Panc1 (cell line): ENCODE measurements around the gene WFIKKN2. TPM values are rescaled to one million over a fixed set of nuclear protein-coding genes. Genes with fewer than 3 reads are reported as not detected.

Experiments used
- ATAC-seq: fragments of 200-7000 bp; cut with Tn5 transposase; 2 replicates; pipeline ENCODE4 v1.9.1; 2020; ENCODE audit warnings: mild to moderate bottlenecking, moderate library complexity
- BruUV-seq: library from RNA; stranded (reverse); fragments of 400-500 nt; replicated peaks from 2 replicates; lab custom pipeline; 2021; lab: Mats Ljungman, UMichigan
- CTCF ChIA-PET: fragments of 300-600 bp; sonication (Branson Sonifier 250); formaldehyde crosslinking; loops from one replicate; lab custom pipeline; 2022; ENCODE audit warnings: antibody characterized with exemption; lab: Charles Lee
- POLR2A ChIA-PET: fragments of 300-600 bp; sonication (Branson Sonifier 250); formaldehyde crosslinking; loops from one replicate; lab custom pipeline; 2022; ENCODE audit warnings: antibody characterized with exemption; lab: Charles Lee
- DNase-seq: peaks from one replicate; pipeline ENCODE4 v3.0.0-alpha.2; 2010; ENCODE audit warnings: low read depth, low spot score
- H3K27ac ChIP-seq: 2 replicates; pipeline ENCODE4 v1.5.1; 2011; ENCODE audit warnings: mild to moderate bottlenecking, low read length, inconsistent platforms
- H3K27me3 ChIP-seq: fragments of 200-500 bp; sonication (Bioruptor generic); 2 replicates; pipeline ENCODE4 v1.6.0; 2014; ENCODE audit warnings: low read length, inconsistent platforms; ENCODE audit not compliant: control insufficient read depth, insufficient read depth
- H3K36me3 ChIP-seq: fragments of 200-500 bp; sonication (Bioruptor generic); 2 replicates; pipeline ENCODE4 v1.5.1; 2014; ENCODE audit warnings: inconsistent platforms, mild to moderate bottlenecking, low read length, moderate library complexity; ENCODE audit not compliant: control insufficient read depth, insufficient read depth
- H3K4me1 ChIP-seq: 2 replicates; pipeline ENCODE4 v1.5.1; 2011; ENCODE audit warnings: inconsistent platforms, mild to moderate bottlenecking, low read length, moderate library complexity; ENCODE audit not compliant: control insufficient read depth, insufficient read depth
- H3K4me3 ChIP-seq, 2 experiments: 2 replicates each; pipeline ENCODE4 v1.5.1; 2011 to 2012; ENCODE audit warnings: low read depth in 2 of 2, low read length in 2 of 2, mild to moderate bottlenecking in 2 of 2, inconsistent platforms in 1 of 2, moderate library complexity in 1 of 2
- H3K9me3 ChIP-seq: fragments of 200-500 bp; sonication (Bioruptor generic); 2 replicates; pipeline ENCODE4 v1.5.1; 2014; ENCODE audit warnings: low read depth, mild to moderate bottlenecking, inconsistent platforms, low read length, moderate library complexity; ENCODE audit not compliant: control insufficient read depth, insufficient read depth
- POLR2AphosphoS5 ChIP-seq: IDR thresholded peaks from 2 replicates; pipeline ENCODE4 v1.6.1; 2012; ENCODE audit warnings: mild to moderate bottlenecking, low read depth, low read length, moderate library complexity
- SIN3A ChIP-seq: IDR thresholded peaks from 2 replicates; pipeline ENCODE4 v1.6.1; 2012; ENCODE audit warnings: low read depth, mild to moderate bottlenecking, low read length, moderate library complexity, borderline replicate concordance; ENCODE audit not compliant: insufficient read depth
- TCF7L2 ChIP-seq: IDR thresholded peaks from 2 replicates; pipeline ENCODE4 v1.6.1; 2011; ENCODE audit warnings: mild to moderate bottlenecking, low read depth, low read length, inconsistent platforms
- in situ Hi-C: cut with HindIII; loops from 2 replicates; pipeline ENCODE4 v1.10.0; 2016; ENCODE audit warnings: low sequenced_read_pairs, low pct_unique_long_range_greater_than_20kb
- intact Hi-C: fragments of 100-400 bp; cut with micrococcal nuclease; formaldehyde crosslinking; loops from one replicate; pipeline ENCODE4 v1.10.0; 2022; ENCODE audit not compliant: unreplicated experiment
- total RNA-seq: library from RNA; stranded (reverse); gene quantifications from one replicate; pipeline ENCODE4 v1.2.1, GENCODE V29; 2021; ENCODE audit not compliant: unreplicated experiment
- TF ChIP-seq, protein P1 (sequence below), 2 experiments: IDR thresholded peaks; 2 replicates each; pipeline ENCODE4 v1.6.1; 2011 to 2012; ENCODE audit warnings: low read depth in 2 of 2, control low read depth in 1 of 2, low read length in 1 of 2, mild to moderate bottlenecking in 1 of 2, moderate library complexity in 1 of 2; ENCODE audit not compliant: insufficient read depth in 1 of 2
- TF ChIP-seq, protein P2 (sequence below): fragments of 450-650 bp; IDR thresholded peaks from 2 replicates; pipeline ENCODE4 v1.5.1; 2017; ENCODE audit warnings: mild to moderate bottlenecking

Gene WFIKKN2
- total RNA-seq, 1 experiment from 2014 or later, result 0.05 TPM

DNA sequence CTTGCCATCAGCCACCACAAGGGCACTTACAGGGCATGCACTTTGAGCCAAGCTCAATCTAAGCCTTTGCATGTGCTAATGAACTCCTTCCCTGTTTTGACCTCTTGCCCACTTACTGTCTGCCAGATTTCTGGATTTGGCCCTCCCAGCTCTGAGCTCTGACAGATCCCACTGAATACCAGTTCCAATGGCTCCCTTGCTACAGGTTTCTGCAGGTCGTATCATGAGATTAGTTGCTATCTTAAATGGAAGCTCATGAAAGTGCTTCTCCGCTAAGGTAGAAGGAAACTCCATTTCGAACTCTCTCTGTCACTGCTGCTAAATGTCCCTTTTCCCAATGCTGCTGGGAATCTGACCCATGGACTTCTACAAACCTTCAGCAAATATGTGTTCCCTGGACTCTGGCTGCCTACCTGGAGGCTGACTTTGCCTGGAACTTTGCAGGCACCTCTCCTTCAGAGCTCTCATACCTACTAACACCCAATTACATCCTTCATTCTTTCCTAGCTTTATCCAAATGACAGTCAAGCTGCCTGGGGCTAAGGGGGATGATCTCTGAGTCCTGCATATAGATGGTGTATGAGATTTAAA lies 54.2 kb downstream of the WFIKKN2 start:
- POLR2A ChIA-PET, result interaction anchor here (0.7 kb wide), 1 partner anchor 23 kb away, joined by 3 read pairs; the partner anchor contains the start of gene TOB1
- Histone ChIP-seq H3K9me3 (no peaks in the 10 kb centered on the region), H3K4me1 (peaks cover 46% of the 10 kb centered on the region), H3K4me3 (no peak overlapping the region), H3K36me3 (no peaks in the 10 kb centered on the region), H3K27me3 (no peaks in the 10 kb centered on the region), H3K27ac (no peak overlapping the region; the same call in 1 of the 2 replicates)
- ATAC-seq (no peak), DNase-seq (no peak)
- in situ Hi-C loops (no loop called here), intact Hi-C loops (no loop called here)
- no peak for TF ChIP-seq SIN3A
- BruUV-seq, result no TSS peak
- CTCF ChIA-PET, result interaction anchor here (0.5 to 0.6 kb wide), 2 partner anchors 55 to 121 kb away, joined by 4 to 5 read pairs; no protein-coding TSS in a partner anchor

DNA sequence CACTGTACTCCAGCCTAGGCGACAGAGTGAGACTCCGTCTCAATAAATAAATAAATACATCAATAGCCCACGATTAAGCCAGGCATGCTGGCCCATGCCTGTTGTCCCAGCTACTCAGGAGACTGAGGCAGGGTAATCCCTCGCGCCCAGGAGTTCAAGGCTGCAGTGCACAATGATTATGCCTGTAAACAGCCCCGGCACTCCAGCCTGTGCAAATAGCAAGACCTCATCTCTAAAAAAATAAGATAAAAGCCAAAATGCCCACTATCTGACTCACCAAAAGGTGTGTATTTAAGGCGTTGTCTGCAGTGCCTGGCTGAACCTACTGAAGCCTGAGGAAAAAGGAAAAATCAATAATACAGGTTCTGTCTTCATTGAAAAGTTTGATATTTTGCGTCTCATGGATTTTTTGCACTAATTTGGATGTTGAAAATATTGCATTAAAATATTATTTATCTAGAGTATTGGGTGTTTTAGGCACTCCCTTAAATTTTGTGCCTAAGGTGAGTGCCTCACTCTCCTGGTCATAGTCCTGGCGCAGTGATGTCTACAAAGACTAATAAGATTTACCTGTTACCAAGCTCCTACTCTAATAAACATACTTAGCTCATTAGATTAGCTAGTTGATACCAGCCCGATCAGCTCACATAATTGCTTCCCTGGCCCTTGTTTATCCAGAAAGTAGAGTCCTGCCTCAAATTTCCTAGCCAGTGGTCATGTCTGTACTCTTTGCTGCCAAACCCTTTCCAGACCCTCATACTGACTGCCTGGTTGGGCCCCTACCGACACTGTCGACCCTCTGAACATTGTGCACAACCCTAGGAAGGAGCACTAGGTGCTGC lies 55.5 kb downstream of the WFIKKN2 start:
- DNase-seq (no peak), ATAC-seq (no peak)
- TF ChIP-seq POLR2AphosphoS5 (no peak), TCF7L2 (no peak), SIN3A (no peak)
- TF ChIP-seq, protein P1, sequence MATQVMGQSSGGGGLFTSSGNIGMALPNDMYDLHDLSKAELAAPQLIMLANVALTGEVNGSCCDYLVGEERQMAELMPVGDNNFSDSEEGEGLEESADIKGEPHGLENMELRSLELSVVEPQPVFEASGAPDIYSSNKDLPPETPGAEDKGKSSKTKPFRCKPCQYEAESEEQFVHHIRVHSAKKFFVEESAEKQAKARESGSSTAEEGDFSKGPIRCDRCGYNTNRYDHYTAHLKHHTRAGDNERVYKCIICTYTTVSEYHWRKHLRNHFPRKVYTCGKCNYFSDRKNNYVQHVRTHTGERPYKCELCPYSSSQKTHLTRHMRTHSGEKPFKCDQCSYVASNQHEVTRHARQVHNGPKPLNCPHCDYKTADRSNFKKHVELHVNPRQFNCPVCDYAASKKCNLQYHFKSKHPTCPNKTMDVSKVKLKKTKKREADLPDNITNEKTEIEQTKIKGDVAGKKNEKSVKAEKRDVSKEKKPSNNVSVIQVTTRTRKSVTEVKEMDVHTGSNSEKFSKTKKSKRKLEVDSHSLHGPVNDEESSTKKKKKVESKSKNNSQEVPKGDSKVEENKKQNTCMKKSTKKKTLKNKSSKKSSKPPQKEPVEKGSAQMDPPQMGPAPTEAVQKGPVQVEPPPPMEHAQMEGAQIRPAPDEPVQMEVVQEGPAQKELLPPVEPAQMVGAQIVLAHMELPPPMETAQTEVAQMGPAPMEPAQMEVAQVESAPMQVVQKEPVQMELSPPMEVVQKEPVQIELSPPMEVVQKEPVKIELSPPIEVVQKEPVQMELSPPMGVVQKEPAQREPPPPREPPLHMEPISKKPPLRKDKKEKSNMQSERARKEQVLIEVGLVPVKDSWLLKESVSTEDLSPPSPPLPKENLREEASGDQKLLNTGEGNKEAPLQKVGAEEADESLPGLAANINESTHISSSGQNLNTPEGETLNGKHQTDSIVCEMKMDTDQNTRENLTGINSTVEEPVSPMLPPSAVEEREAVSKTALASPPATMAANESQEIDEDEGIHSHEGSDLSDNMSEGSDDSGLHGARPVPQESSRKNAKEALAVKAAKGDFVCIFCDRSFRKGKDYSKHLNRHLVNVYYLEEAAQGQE (IDR thresholded peaks at IDR 0.05; ENCODE audit: insufficient read depth in 1 of 2, low read depth in 2 of 2, low read length in 1 of 2), result no peak
- TF ChIP-seq, protein P2, sequence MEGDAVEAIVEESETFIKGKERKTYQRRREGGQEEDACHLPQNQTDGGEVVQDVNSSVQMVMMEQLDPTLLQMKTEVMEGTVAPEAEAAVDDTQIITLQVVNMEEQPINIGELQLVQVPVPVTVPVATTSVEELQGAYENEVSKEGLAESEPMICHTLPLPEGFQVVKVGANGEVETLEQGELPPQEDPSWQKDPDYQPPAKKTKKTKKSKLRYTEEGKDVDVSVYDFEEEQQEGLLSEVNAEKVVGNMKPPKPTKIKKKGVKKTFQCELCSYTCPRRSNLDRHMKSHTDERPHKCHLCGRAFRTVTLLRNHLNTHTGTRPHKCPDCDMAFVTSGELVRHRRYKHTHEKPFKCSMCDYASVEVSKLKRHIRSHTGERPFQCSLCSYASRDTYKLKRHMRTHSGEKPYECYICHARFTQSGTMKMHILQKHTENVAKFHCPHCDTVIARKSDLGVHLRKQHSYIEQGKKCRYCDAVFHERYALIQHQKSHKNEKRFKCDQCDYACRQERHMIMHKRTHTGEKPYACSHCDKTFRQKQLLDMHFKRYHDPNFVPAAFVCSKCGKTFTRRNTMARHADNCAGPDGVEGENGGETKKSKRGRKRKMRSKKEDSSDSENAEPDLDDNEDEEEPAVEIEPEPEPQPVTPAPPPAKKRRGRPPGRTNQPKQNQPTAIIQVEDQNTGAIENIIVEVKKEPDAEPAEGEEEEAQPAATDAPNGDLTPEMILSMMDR, result no peak
- in situ Hi-C loops, result no loop called here
- Histone ChIP-seq H3K4me3 (no peak overlapping the region), H3K4me1 (peaks cover 49% of the 10 kb centered on the region), H3K27me3 (no peaks in the 10 kb centered on the region), H3K27ac (peak overlapping the region; percentile 76), H3K36me3 (no peaks in the 10 kb centered on the region), H3K9me3 (no peaks in the 10 kb centered on the region)
- ChIA-PET POLR2A (interaction anchor here (0.6 kb wide), 1 partner anchor 52 kb away, joined by 4 read pairs; no protein-coding TSS in a partner anchor), CTCF (interaction anchor here (0.7 kb wide), 1 partner anchor 59 kb away, joined by 3 read pairs; no protein-coding TSS in a partner anchor)
- intact Hi-C loops, result no loop called here
- BruUV-seq, result no TSS peak
